ENCODE results near the gene EFCAB11.
A peak's percentile ranks its signal among the peaks of the same experiment; 100 is the strongest.

Gene EFCAB11

GRCh38 chr14:89954070-89955021 lies at the start of gene EFCAB11:
EFCAB11 (minus strand) TSS chr14:89954730; CDS start chr14:89954660, 70 bp downstream.
- peak; percentile 96 for DNase-seq

DNA sequence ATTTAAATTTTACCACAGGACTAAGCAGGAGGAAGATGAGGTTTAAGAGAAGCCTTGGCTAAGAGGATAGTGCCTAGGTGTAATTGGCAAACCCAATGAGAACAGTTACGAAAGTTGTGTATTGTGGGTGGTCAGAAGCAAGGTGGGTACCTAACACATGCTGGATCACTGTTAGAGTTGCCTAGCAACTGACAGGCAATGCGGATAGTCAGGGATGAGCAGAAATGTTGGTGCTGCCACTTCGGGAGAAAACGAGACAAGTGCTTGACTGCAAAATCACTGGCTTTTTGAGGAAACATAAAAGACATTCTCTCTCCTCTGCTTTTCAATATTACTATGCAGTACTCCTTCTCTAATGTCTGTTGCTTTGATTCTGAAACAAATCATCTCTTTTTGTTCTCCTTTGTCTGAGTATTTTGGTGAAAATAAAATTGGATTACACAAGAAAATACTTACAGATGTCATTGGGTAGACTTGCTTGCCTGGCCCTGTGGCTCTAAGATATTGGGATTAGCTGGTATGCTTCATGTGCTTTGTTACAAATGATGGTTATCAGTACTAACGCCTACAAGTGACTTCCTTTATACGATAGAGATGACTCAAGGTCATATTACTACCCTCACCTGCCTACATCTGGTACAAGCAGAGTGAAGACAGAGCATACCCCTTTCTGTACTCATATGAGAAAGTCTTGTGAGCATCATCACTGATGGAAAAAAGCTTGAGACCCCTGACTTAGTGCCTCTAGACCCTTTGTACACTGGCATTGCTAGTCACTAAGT lies 49.2 kb upstream of the EFCAB11 start:
- no peak for DNase-seq

DNA sequence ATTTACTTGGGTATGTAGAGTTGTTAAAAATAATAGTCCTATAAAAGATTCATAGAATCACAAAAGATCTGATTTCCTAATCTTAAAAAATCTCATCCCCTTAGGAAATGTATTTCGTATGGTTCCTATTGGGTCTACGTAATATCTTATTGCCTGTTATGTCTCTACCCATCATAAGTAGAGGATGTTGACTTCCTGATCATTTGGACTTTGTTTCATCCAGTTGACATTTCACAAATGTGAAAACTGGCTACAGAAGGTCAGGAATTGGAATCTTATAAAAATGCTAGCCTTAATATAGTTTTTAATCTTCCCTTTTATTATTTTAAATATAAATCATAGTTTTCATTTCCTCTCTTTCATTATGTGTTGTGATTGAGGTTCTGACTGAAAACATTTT lies 46.4 kb upstream of the EFCAB11 start:
- DNase-seq = no peak

DNA sequence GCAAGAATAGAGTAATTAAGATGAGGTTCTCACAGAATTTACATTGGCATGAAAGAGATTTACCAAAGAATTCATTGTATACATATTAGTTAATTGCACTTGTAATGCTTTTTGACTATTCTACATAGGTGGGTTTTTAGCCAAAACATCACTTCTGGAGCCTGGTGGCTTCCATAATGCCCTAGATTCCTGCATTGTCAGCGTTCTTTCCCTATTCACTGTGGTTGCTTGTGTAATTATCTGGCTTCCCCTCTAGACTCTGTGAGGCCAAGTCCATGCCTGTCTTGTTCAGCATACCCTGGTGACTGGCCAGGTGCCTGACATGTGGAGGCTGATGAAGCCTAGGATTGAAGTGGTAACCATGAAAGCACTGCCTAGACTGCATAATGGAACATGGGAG lies 42.4 kb upstream of the EFCAB11 start:
- no peak for DNase-seq

- no peak for DNase-seq
These were observed 37.7 kb upstream of the EFCAB11 start for GRCh38 chr14:89992273-89992672.

DNA sequence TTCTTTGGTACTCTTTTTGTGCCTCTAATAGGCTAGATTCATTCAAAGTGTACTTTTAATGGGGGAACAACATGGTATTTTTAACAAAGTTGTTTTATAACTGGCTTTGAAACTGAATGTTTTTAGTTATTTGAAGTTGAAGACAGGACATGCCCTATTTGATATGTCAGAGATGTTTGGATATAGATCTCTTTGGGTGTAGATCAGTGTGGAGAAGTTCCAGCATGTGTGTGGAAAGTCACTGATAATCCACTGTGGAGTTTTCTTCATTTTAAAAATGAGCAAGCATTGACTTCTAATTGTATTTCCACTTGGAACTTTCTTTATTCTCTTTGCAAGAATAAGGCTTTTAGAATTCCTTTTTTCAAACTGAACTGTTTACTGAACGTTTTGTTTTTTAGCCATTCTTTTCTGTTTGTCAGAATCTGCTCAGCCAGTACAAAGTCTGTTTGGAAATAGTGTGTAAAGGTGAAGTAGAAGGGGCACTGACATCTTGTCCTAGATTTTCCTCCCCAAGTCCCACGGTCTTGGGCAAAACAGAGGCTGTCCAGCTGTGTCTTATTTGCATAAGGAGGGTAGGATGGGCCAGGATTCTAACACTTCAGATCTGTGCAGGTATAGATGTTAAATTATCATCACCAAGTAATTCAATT lies 36.2 kb upstream of the EFCAB11 start:
- DNase-seq = no peak

DNA sequence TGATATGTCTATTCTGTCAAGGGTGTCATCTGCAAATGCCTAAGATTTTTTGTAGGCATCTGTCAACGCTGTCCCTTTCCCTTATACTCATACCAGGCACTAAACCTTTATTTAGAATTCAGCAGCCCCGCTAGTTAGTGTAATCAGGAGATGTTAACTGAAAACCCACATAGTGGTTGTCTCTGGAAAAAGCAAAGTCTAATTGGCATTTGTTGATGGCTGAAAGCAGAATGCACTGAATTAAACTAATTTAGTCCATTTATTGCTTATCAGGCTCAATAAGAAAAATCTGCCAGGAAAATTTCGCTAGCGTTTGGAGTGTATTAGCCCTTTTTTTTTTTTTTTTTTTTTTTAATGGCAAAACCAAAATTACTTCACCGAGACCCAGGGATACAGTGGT lies 35.7 kb upstream of the EFCAB11 start:
- DNase-seq = no peak

DNA sequence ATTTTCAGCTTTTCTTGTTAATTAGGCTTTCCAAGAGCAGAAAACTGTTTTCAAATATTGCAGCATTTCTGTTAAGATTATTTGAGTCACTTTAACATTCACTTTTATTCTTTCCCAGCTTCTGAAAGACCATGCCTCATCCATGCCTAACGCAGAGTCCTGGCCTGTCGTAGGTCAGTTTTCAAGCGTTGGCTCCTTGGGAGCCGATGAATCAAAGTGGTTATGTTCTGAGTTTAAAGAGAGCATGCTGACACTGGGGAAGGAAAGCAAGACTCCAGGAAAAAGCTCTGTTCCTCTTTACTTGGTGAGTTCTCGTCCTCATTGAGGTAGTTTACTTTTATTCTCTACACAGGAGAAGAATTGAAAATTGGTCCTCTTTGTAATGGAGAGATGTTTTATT lies 34.3 kb upstream of the EFCAB11 start:
- no peak for DNase-seq

- DNase-seq = no peak
These were observed 32.6 kb upstream of the EFCAB11 start for GRCh38 chr14:89987161-89987475.

DNA sequence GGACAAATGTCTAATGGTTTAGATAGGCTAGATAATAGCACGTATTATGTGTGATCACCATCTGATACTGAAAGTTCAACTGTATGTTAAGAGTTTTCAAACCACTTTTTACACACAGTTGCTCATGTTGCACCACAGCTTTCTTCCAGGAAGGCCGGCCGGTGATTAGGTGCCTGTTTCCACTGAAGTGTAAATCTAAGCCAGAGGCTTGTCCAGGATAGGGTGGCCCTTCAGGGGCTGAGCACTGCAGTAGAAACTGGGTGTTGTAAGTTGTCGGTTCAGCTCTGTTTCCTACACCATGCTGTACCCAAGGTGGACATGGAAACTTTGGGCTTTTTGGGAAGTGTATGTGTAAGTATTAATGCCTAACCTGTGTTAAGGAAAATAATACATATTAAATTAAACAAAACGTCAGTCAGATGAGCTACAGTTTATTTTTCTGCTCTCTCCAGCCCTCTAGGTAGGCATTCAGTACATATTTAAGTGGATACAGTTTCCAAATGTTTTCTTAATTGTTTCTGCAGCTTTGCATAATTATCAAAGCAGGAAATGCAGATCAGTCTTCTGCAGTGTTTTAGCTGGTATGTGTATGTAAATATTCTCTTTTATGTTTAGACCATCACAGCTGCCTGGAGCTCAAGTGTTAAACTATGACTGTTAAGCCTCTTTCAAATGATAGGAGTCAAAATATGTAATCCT lies 32.1 kb upstream of the EFCAB11 start:
- DNase-seq = no peak

GRCh38 chr14:89983375-89983774 lies 28.8 kb upstream of the EFCAB11 start:
- DNase-seq = no peak

GRCh38 chr14:89978656-89979055 lies 24.1 kb upstream of the EFCAB11 start:
- DNase-seq = no peak

- no peak for DNase-seq
These were observed 23.1 kb upstream of the EFCAB11 start for GRCh38 chr14:89977668-89978067.

GRCh38 chr14:89973234-89973823 lies 18.8 kb upstream of the EFCAB11 start:
- peak; percentile 45 for DNase-seq

- DNase-seq = no peak
These were observed 11.3 kb upstream of the EFCAB11 start for GRCh38 chr14:89965839-89966238.

GRCh38 chr14:89963288-89963978 lies 8.9 kb upstream of the EFCAB11 start:
- DNase-seq = no peak

GRCh38 chr14:89960914-89961313 lies 6.4 kb upstream of the EFCAB11 start:
- DNase-seq = no peak

DNA sequence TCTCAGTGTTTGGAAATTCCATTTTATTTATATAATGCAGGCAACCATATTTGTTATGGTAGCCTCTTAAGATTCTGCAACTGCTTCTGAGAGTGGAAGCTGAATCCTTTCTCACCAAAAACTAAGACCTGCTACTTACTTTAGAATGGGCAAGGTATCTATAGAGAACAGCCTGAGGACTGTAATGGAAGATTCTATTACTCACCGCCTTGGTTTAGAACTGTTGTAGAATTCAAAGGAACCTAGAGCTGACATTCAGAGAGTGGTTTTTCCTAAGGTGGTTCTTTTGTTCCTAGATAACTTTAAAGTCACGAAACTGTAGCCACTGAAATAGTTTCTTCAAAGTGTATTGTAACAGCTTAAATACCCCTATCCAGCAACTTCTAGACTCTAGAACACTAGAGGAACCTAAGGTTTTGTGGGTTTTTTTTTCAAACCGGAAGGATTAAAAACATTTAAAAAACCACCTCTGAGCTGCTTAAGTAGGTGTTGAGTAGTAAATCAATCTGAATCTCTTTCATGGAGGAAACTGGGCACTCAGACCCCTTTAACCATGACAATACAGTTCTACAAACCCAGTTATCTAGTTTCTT lies 5.4 kb upstream of the EFCAB11 start:
- no peak for DNase-seq

DNA sequence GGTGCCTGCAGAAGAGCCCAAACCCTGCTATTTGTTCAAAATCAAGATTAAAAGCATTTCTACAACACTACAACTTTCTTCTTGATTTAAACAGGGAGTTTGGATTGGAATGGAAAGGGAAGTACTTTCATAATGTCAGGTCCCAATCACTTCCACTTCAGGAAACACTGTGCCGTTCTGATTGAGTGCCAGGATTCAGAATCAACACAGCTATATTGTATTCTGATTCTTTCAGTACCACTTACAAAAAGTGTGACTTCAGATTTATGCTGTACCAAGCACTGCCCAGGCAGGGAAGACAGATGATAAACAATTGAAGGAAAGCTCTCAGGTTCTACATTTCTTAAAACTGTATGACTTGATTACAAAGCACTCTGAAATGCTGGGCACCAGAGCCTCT lies 4.4 kb upstream of the EFCAB11 start:
- DNase-seq = no peak

DNA sequence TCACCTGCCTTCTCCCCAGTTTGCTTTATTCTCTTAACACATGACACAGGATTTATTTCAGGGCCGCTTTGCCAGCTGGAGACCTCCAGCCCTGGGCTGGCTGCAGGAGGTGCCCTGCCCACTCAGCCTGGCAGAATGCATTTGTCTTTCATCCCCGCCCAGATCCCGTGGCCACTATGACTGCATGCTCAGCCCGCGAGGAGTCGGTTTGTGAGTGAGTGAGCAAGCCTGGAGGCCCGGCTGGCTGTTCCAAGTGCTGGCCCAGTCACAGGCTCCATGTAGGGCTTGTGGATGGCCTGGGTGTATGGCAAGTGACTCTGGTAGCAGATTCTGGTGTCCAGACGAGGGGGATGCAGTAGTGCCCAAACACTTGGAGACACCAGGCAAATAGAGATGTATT lies 3.3 kb upstream of the EFCAB11 start:
- DNase-seq = no peak

DNA sequence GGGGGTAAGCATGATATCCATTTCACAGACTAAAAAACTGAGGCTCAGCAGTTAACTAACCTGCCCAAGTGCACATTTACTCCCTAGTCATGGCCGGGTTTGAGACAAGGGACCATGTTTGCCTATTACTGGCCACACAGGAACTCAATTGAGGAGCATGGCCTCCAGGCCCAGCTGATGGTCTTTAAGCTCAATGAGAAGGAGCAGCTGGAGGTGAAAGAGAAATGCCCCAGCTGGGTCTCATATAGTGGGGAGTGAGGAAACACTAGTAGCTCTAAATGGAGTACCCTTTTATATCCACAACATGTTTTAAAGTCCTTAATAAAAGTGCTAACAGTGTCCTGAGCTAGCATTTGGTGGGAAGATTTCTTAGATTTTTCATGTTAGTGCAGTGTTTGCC lies 2.8 kb upstream of the EFCAB11 start:
- DNase-seq = no peak

- DNase-seq = no peak
These were observed 2.1 kb upstream of the EFCAB11 start for GRCh38 chr14:89956661-89957009.
